Endothelial cell of umbilical vein (primary cell): Measurements from ENCODE around the gene TSPAN5. TPM values are rescaled to one million over a fixed set of nuclear protein-coding genes. Genes with fewer than 3 reads are reported as not detected.
A peak's percentile ranks its signal among the peaks of the same experiment; 100 is the strongest.

ENCODE experiments used
- BruUV-seq: library from RNA; stranded (reverse); fragments of 400-500 nt; replicated peaks from 2 replicates; lab custom pipeline; 2021; lab: Mats Ljungman, UMichigan
- CTCF ChIA-PET: fragments of 300-600, 350-600 bp; sonication (Branson Sonifier 250); formaldehyde crosslinking; loops from one replicate; lab custom pipeline; 2021; ENCODE audit warnings: antibody characterized with exemption, inconsistent platforms; lab: Charles Lee
- POLR2A ChIA-PET: fragments of 300-600, 350-600 bp; sonication (Branson Sonifier 250); formaldehyde crosslinking; loops from one replicate; lab custom pipeline; 2021; ENCODE audit warnings: antibody characterized with exemption, inconsistent platforms; lab: Charles Lee
- DNase-seq: peaks from one replicate; pipeline ENCODE4 v3.0.0-alpha.2; 2011; ENCODE audit warnings: low read depth, low spot score
- FAIRE-seq: peaks from 2 replicates; lab custom pipeline; 2011; peaks lifted over from hg19 to GRCh38; lab: Jason Lieb, UNC
- H2AFZ ChIP-seq: 2 replicates; pipeline ENCODE4 v1.6.0; 2012; ENCODE audit warnings: low read depth, low read length, control low read depth, inconsistent platforms
- H3K27ac ChIP-seq: 2 replicates; pipeline ENCODE4 v1.5.1; 2011; ENCODE audit warnings: low read depth, mild to moderate bottlenecking, control low read depth, low read length, moderate library complexity; ENCODE audit not compliant: insufficient read depth
- H3K27me3 ChIP-seq, 2 experiments: 2 replicates each; pipeline versions ENCODE4 v1.6.0 to v1.6.1; 2011; ENCODE audit warnings: low read length in 2 of 2, mixed read lengths in 1 of 2; ENCODE audit not compliant: control insufficient read depth in 2 of 2, insufficient read depth in 2 of 2
- H3K36me3 ChIP-seq, 2 experiments: 2 replicates in 1 of 2; 3 replicates in 1 of 2; pipeline ENCODE4 v1.5.1; 2011; ENCODE audit warnings: low read length in 2 of 2, mild to moderate bottlenecking in 1 of 2, moderate library complexity in 1 of 2; ENCODE audit not compliant: control insufficient read depth in 2 of 2, insufficient read depth in 2 of 2; ENCODE audit errors: extremely low read depth in 1 of 2
- H3K4me1 ChIP-seq: 3 replicates; pipeline ENCODE4 v1.5.1; 2011; ENCODE audit warnings: mild to moderate bottlenecking, low read length; ENCODE audit not compliant: control insufficient read depth, insufficient read depth; ENCODE audit errors: extremely low read depth
- H3K4me2 ChIP-seq: 2 replicates; pipeline ENCODE4 v1.6.1; 2011; ENCODE audit warnings: low read length, control low read depth, mixed read lengths; ENCODE audit not compliant: insufficient read depth
- H3K4me3 ChIP-seq, 3 experiments: fragments of 200-600 bp in 1 of 3; sonication (generic), shearing (Covaris generic) in 1 of 3; replicated peaks in 1 of 3; 2 replicates each; pipeline ENCODE4 v1.5.1; 2011 to 2016; ENCODE audit warnings: control low read depth in 3 of 3, low read length in 3 of 3, mild to moderate bottlenecking in 2 of 3, inconsistent platforms in 1 of 3, low read depth in 1 of 3, moderate library complexity in 1 of 3; ENCODE audit not compliant: insufficient read depth in 1 of 3
- H3K79me2 ChIP-seq: 2 replicates; pipeline ENCODE4 v1.6.0; 2012; ENCODE audit warnings: low read length, inconsistent platforms; ENCODE audit not compliant: control insufficient read depth, insufficient read depth
- H3K9ac ChIP-seq: replicated peaks from 2 replicates; pipeline ENCODE3; 2011; ENCODE audit warnings: low read length, control low read depth; ENCODE audit not compliant: insufficient read depth; ENCODE audit errors: extremely low read depth
- H3K9me1 ChIP-seq: replicated peaks from 3 replicates; pipeline ENCODE4 v1.6.0; 2011; ENCODE audit warnings: mild to moderate bottlenecking, low read length; ENCODE audit not compliant: control insufficient read depth, insufficient read depth; ENCODE audit errors: extremely low read depth
- H3K9me3 ChIP-seq: replicated peaks from 2 replicates; pipeline ENCODE4 v1.5.1; 2012; ENCODE audit warnings: low read length, inconsistent platforms; ENCODE audit not compliant: control insufficient read depth, insufficient read depth
- H4K20me1 ChIP-seq: replicated peaks from 2 replicates; pipeline ENCODE3; 2011; ENCODE audit warnings: mild to moderate bottlenecking, low read length; ENCODE audit not compliant: control insufficient read depth, insufficient read depth; ENCODE audit errors: extremely low read depth
- CTCF ChIP-seq, 2 donors: IDR thresholded peaks; 1 replicate in 1 of 2; 2 replicates in 1 of 2; pipeline ENCODE4 v1.5.1; 2011; ENCODE audit warnings: low read length in 2 of 2, mild to moderate bottlenecking in 2 of 2, moderate library complexity in 2 of 2, control low read depth in 1 of 2, inconsistent platforms in 1 of 2, low read depth in 1 of 2; ENCODE audit not compliant: insufficient read depth in 1 of 2; ENCODE audit errors: extremely low read depth in 1 of 2
- EZH2 ChIP-seq: IDR thresholded peaks from 2 replicates; pipeline ENCODE4 v1.6.1; 2012; ENCODE audit warnings: borderline replicate concordance, low read depth, mild to moderate bottlenecking, moderate library complexity, low read length, inconsistent platforms; ENCODE audit not compliant: severe bottlenecking
- FOS ChIP-seq: IDR thresholded peaks from 2 replicates; pipeline ENCODE4 v1.6.1; 2011; ENCODE audit warnings: mild to moderate bottlenecking, low read length, moderate library complexity, borderline replicate concordance; ENCODE audit not compliant: insufficient read depth
- GATA2 ChIP-seq: IDR thresholded peaks from 2 replicates; pipeline ENCODE4 v1.7.0; 2011; ENCODE audit warnings: low read depth, mild to moderate bottlenecking, moderate library complexity, mixed read lengths, low read length; ENCODE audit not compliant: insufficient read length, insufficient read depth
- JUN ChIP-seq: IDR thresholded peaks from 2 replicates; pipeline ENCODE4 v1.6.1; 2011; ENCODE audit warnings: borderline replicate concordance, low read depth; ENCODE audit not compliant: insufficient read length, insufficient read depth
- MYC ChIP-seq: IDR thresholded peaks from one replicate; pipeline ENCODE4 v1.6.1; 2011; ENCODE audit warnings: mild to moderate bottlenecking, low read depth, low read length
- POLR2A ChIP-seq: IDR thresholded peaks from 2 replicates; pipeline ENCODE4 v1.6.1; 2012; ENCODE audit warnings: low read depth, mild to moderate bottlenecking, control low read depth, low read length
- POLR2AphosphoS5 ChIP-seq: IDR thresholded peaks from 2 replicates; pipeline ENCODE4 v1.6.1; 2012; ENCODE audit warnings: low read depth, mild to moderate bottlenecking, control low read depth, low read length, moderate library complexity; ENCODE audit not compliant: insufficient read depth
- dilution Hi-C: fragments of 300-500 bp; cut with MboI; formaldehyde crosslinking; loops from one replicate; pipeline ENCODE4 v1.15.0; 2019; ENCODE audit warnings: low sequenced_read_pairs; ENCODE audit not compliant: extremely low pct_ligation_motif_present
- intact Hi-C: fragments of 100-400 bp; cut with micrococcal nuclease; formaldehyde crosslinking; loops from one replicate; pipeline ENCODE4 v1.10.0; 2022
- polyA plus RNA-seq, 4 experiments: library from polyadenylated mRNA; depleted of rRNA in 3 of 4; stranded (reverse) in 3 of 4; unstranded in 1 of 4; fragments of >200 nt; gene quantifications; 2 replicates each; pipeline versions ENCODE4 v1.2.1 to v1.2.3, GENCODE V29; 2011 to 2012; ENCODE audit warnings: missing spikeins in 1 of 4
- total RNA-seq: library from RNA; stranded (reverse); gene quantifications from 2 replicates; pipeline ENCODE4 v1.2.3, GENCODE V29; 2021
- TF ChIP-seq, protein P1 (sequence below): IDR thresholded peaks from 2 replicates; pipeline ENCODE4 v1.6.1; 2011; ENCODE audit not compliant: insufficient read depth, insufficient read length

The TSPAN5 gene
- total and polyA plus RNA-seq, 2 donors (not counting 3 experiments of a cell fraction or from before 2014, with no cell fraction given), result 45.1 to 50.2 TPM

GRCh38 chr4:98648602-98649001 is 9.8 kb downstream of the TSPAN5 start:
- H3K9ac ChIP-seq, result no peak overlapping the region
- CTCF ChIA-PET, result interaction anchor here (1.4 to 1.9 kb wide), 4 partner anchors 11 to 407 kb away, joined by 4 to 7 read pairs (median 4); no protein-coding TSS in a partner anchor
- no peak overlapping the region for H3K4me3 ChIP-seq

More at GRCh38 chr4:98648602-98649001, 9.8 kb downstream of the TSPAN5 start:
- Histone ChIP-seq H2AFZ (no peak overlapping the region), H3K9me1 (no peaks in the 10 kb centered on the region), H3K27me3 (no peaks in the 10 kb centered on the region), H3K4me1 (peaks cover 43% of the 10 kb centered on the region), H4K20me1 (no peaks in the 10 kb centered on the region), H3K4me2 (no peak overlapping the region), H3K79me2 (peaks cover 97% of the 10 kb centered on the region), H3K9me3 (no peaks in the 10 kb centered on the region), H3K36me3 (no peaks in the 10 kb centered on the region), H3K27ac (no peak overlapping the region)
- dilution Hi-C loops, result no loop called here
- FAIRE-seq (peak; percentile 31), DNase-seq (peak; percentile 52)
- no peak for TF ChIP-seq JUN
- TF ChIP-seq POLR2A, result no peak
- TF ChIP-seq GATA2, result no peak
- no peak for TF ChIP-seq CTCF (IDR thresholded peaks at IDR 0.05; ENCODE audit: extremely low read depth in 1 of 2, insufficient read depth in 1 of 2, low read depth in 1 of 2, low read length in 2 of 2)
- TF ChIP-seq EZH2, result no peak
- TF ChIP-seq, protein P1, sequence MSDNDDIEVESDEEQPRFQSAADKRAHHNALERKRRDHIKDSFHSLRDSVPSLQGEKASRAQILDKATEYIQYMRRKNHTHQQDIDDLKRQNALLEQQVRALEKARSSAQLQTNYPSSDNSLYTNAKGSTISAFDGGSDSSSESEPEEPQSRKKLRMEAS, result no peak
- no peak for TF ChIP-seq POLR2AphosphoS5
- TF ChIP-seq MYC, result no peak
- no peak for TF ChIP-seq FOS
- BruUV-seq, result no TSS peak
- intact Hi-C loops, result no loop called here
- POLR2A ChIA-PET, result no interaction called here
